Measurements from ENCODE around the gene PLAGL2. TPM values are rescaled to one million over a fixed set of nuclear protein-coding genes. Genes with fewer than 3 reads are reported as not detected.
"Not testable (repeated sequence)": the region's sequence is repeated elsewhere in the genome, so short reads cannot be mapped to it uniquely, and the experiment has no call there.

Gene PLAGL2
- polyA plus RNA-seq, 3 donors: 20.3 to 21.7 (median 21.4) TPM

DNA sequence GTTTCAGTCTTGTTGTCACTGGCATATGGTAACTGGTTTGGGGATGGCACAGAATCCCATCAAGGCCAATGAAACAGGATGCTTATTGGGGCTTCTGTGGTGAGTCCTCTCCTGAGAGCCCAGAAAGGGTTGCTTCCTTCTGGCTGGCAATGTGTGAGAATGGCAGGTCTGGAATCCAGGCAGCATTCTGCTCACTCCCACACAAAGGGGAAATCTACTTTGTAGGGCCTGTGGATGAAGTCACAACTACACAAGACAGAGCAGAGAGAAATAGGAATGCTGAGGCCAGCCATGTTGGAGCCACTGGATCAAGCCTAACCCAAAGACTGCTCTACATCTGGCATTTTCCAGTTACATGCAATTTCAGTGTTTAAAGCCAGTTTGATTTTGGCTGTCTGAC is 15.7 kb downstream of the PLAGL2 start:
- no peak for DNase-seq (ENCODE audit: extremely low read depth in 1 of 11, low read depth in 9 of 11, low spot score in 4 of 11)

DNA sequence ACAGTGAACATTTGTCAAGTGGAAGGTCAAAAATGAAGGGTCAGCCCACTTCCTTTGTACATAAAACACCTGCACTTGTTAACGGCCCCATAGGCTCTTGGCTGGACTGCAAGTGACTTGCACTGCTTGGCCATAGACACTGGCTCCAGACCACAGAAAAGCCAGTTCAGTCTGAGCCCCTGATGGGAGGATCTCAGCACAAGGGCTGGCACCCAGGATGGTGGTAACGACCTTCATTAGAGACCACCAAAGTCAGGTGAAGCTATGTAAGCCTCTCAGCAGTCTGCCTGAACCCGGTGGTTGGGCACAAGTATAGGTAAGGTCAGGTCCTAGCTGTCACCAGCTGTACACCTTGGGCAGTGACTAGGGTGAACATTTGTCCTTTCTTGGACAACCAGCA is 16.1 kb downstream of the PLAGL2 start:
- no peak for DNase-seq (ENCODE audit: extremely low read depth in 1 of 11, low read depth in 9 of 11, low spot score in 4 of 11)

DNA sequence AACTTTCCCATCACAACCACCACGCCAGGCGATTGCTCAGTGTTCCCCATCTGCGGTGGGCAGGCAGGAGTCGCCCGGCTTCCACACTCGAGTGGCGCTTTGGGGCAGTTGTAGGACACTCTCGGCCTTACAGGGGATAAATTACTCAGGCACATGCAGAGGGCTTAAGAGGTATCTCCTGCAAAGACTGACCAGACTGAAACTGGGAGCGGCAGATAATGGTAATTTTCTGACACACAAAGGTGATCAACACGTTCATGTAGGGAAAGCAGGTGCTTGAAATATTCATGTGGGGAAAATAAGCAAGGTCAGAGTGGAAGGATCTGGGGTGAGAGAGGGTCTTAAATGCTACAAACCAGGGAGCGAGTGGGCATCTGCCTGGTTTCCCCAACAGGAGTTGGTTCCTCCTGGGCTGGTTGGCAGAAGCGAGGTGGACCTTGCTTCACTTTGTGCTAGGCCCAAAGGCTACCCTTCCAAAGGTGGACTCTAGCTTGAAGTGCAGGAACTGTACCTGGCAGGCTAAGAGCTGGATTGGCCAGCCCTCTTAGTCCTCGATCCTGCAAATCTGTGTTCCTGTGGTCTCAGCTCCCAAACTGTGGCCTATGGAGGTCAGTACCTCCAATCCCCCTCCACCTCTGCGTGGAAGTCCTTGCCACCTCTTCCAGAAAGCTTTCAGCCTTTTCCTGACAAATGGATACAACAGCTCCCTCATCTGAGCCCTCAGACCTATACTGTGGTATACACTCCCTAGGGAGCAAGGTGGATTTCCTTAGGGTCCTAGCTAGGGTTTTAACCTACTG is 16.7 kb downstream of the PLAGL2 start:
- DNase-seq (ENCODE audit: extremely low read depth in 1 of 11, low read depth in 9 of 11, low spot score in 4 of 11): no peak

DNA sequence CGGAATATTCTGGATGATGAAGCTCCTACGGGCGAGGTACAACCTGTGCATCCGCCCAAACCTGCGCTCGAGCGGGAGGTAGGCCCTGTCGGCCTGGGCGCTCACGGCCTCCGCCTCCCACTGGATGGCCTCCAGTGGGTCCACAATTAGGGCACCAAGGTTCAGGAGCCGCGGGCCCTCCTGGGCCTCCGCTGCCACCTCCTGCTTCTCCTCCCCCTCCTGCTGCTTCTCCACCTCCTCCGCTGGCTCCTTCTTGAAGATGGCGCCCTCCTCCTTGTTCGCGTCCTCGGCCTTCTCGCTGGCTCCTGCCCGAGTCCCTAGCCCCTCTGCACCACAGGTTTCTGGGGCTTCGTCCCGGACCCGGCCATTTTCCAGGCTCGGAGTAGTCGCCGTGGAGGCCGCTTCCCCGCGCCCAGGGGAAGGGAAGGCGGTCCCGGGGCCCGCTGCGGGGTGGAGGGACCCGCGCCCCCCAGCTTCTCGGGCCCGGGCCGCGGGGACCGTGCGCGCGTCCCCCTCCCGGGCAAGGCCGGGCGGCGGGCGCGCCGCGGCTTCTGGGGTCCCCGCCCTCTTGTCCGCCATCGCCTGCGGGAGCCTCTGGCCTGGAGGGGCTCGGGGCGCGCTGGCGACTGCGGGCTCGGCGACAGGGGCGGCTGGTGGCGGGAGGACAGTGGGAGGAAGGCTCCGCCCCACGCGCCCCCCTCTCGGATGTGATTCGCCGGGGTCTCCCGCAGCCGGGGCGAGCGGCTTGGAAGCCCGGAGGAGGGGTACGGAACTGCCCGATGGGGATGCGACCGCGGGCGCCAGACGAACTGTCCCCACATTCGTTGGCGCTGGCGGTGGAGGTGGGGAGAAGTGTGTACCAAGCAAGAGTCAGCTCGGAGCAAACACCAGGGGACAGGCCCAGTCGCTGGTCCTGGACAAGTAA is 17.6 kb downstream of the PLAGL2 start:
- peak in 6 of 11 donors; percentile 48 to 59 (median 53) for DNase-seq (ENCODE audit: extremely low read depth in 1 of 11, low read depth in 9 of 11, low spot score in 4 of 11)

DNA sequence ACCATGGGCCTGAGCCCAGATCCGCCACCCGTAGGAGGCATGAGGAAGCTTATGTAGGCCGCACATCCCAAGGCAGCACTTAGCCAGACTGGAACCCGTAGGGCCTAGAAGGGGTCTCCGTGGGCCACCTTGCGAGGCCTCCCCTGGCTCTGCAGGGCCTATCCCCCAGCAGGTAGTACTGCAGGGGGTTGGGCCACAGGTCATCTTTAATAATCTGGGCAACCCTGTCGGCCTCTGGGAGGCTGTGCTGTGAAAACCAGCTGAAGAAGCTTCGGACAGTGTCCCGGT is 18.5 kb downstream of the PLAGL2 start:
- DNase-seq (ENCODE audit: extremely low read depth in 1 of 11, low read depth in 9 of 11, low spot score in 4 of 11): no peak

DNA sequence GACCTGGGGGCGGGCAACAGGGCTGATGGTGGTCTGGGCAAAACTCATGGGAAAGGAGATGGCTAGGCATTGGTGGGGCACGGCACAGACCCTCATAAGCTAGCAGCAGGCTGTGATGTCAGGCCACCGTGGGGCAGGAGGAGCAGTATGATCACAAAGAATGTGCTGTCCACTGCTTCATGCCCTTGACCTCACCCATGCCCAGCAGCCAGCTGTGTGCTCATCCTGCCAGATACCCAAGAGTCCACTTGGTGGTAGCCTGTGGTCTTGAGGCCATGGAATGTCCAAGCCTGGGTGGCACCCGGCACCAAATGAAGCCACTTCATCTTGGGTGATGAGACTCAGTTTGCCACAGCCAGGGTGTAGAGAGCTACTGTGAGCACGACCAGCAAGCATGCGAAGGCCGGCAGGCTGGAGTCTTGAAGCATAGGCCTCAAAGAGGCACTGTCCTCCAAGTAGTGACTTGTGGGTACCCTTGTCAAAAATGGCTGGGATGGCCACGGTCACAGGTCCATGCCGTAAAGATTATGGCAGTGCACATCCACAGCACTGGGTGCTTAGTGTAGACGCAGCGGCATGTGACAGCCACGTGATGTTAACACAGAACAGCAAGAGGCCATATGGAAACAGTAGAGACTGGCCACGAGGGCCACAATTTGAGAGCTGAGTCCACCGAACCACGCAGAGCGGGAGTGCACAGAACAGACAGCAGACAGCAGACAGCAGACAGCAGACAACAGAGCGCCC is 19.0 kb downstream of the PLAGL2 start:
- DNase-seq (ENCODE audit: extremely low read depth in 1 of 11, low read depth in 9 of 11, low spot score in 4 of 11): no peak

DNA sequence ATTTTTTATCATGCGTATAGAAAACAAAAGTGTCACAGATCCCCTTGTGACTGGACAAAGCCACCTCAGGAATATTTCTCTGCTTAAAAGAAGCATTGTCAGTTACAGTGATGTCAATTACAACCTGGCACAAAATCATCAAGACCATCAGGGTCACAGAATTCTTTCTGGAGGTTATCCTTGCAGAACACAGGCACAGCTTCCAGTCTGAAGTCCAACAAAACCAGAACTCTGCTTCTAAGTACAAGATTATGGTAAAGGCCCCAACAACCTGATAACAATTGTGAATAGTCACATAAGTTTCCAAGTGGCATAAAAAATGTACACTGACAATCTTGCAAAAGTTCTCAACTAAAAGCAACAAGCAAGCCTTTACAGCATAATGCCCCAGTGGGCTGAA is 21.0 kb downstream of the PLAGL2 start:
- DNase-seq (ENCODE audit: extremely low read depth in 1 of 11, low read depth in 9 of 11, low spot score in 4 of 11): no peak

DNA sequence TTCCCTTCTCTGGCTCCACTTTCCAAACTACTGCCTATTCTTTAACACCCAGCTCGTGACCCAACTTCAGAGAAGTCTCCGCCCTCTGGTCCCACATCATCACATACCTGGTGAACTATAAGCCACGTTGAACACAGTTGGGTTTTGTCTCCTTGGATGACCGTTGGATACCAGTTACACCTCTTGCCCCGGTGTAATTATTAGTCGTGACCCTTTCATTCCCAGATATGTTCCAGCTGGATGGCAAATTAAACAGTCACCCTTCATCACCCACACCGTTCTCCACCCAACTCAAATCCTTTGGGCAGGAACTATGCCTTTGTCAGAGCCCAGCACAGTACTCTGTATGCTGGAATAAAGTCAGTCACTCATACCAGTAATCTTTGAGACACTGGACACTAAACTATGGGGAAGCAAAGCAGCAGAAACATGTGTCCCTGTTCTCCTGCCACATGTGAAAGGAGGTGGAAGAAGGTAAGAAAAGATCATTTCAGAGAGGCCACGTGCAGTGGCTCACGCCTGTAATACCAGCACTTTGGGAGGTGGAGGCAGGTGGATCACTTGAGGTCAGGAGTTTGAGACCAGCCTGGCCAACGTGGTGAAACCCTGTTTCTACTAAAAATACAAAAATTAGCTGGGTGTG is 22.5 kb downstream of the PLAGL2 start:
- DNase-seq (ENCODE audit: extremely low read depth in 1 of 11, low read depth in 9 of 11, low spot score in 4 of 11): no peak

DNA sequence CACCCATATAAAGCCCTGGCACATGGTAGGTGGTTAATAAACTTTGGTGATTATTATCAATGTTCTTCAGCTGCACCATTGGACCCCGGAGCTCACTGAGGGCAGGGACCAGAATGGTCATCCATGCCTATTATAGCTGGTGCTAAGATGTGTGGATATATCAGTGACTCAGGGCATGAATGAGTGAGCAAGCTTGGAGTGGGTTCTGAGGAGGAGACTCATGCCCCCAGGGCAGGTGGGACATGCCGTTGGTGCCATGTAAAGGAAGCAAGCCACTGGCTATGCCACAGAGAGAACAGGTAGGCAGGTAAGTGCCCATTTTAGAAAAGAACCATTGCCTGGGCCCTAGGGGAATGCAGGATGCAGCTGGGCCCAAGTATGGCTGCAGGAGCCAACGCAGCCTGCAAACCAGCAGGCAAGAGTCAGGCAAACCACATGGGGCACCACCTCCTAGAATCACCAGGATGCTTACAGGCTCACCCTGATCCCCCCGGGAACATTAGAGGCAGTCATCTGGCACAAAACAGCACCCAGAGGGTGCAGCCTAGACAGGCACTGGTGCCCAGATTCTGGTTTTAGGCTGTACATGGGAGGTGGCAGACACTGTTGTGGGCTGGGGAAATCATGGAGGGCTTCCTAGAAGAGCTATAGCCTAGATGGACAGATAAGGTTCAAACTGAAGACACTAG is 23.5 kb downstream of the PLAGL2 start:
- no peak for DNase-seq (ENCODE audit: extremely low read depth in 1 of 11, low read depth in 9 of 11, low spot score in 4 of 11)

- DNase-seq (ENCODE audit: extremely low read depth in 1 of 11, low read depth in 9 of 11, low spot score in 4 of 11): no peak
These were observed 25.9 kb downstream of the PLAGL2 start for GRCh38 chr20:32181606-32182005.

DNA sequence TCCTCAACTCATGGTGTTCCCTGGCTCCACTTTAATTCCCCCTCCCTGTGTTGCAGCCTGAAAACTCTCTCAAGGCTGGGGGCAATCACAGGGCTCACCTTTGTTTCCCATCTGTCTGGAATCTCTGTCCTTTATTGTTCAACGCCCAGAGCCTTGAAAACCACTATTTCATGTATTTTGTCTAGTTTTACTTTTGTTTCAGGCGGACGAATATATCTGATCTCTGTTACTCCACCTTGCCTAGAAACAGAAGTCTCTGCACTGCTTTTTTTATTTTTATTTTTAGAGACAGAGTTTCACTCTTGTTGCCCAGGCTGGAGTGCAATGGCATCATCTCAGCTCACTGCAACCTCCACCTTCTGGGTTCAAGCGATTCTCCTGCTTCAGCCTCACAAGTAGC is 27.6 kb downstream of the PLAGL2 start:
- DNase-seq (ENCODE audit: extremely low read depth in 1 of 11, low read depth in 9 of 11, low spot score in 4 of 11): no peak

GRCh38 chr20:32179515-32179914 is 28.0 kb downstream of the PLAGL2 start:
- no peak for DNase-seq (ENCODE audit: extremely low read depth in 1 of 11, low read depth in 9 of 11, low spot score in 4 of 11)

DNA sequence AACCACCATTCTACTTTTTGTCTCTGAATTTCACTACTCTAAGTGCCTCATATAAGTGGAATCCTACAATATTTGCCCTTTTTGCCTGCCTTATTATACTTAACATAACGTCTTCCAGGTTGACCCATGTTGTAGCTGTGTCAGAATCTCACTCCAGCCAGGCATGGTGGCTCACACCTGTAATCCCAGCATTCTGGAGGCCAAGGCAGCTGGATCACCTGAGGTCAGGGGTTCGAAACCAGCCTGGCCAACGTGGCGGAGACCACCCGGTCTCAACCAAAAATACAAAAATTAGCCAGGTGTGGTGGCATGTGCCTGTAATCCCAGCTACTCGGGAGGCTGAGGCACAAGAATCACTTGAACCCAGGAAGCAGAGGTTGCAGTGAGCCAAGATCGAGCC is 29.8 kb downstream of the PLAGL2 start:
- DNase-seq (ENCODE audit: extremely low read depth in 1 of 11, low read depth in 9 of 11, low spot score in 4 of 11): not testable (repeated sequence)

DNA sequence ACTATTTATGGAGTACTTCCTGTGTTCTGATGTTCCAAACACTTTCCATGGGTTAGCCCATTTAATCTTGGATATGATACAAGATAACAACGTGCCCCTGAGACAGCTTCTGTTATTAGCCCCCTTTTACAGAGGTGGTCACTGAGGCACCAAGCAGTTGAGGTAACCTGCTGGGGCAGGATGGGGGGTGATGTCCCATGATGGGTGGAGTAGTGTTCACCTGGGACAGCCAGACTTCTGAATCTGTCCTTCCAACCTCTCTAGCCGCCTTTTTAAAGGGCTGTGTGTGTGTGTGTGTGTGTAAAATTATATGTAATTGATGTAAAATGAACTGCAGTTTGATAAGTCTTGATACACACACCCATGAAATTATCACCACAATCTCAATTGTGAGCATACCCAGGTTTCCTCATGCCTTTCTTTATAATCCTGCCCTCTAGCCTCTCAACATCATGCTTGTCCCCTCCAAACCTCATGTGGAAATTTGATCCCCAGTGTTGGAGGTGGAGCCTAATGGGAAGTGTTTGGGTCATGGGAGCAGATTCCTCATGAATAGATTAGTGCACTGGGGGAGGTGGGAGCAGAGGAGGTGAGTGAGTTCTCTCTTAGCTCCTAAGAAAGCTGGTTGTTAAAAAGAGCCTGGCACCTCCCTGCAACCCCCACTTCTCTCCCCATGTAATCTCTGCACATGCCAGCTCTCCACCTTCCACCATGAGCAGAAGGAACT is 39.2 kb downstream of the PLAGL2 start:
- peak in 4 of 11 donors; percentile 27 to 44 (median 34) for DNase-seq (ENCODE audit: extremely low read depth in 1 of 11, low read depth in 9 of 11, low spot score in 4 of 11)

DNA sequence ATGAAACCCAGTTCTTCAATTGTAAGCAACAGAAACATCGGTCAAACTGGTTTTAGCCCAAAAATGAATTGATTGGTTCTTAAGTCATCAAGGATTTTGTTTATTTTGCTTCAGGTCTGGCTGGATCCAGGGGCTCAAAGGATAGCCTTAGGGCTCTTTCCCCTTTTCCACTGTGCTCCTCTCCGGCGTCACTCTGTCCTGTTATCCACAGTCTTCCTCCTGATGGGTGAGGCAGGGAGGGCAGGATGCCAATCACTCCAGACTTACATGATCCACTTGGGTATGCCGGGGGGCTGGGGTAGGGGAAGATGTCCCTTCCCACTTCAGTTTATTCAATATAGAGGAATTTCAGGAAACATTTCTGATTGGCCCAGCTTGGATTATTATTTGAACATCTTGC is 40.0 kb downstream of the PLAGL2 start:
- DNase-seq (ENCODE audit: extremely low read depth in 1 of 11, low read depth in 9 of 11, low spot score in 4 of 11): no peak

GRCh38 chr20:32165836-32166545 is 41.6 kb downstream of the PLAGL2 start:
- no peak for DNase-seq (ENCODE audit: extremely low read depth in 1 of 11, low read depth in 9 of 11, low spot score in 4 of 11)

GRCh38 chr20:32164984-32165735 is 42.4 kb downstream of the PLAGL2 start:
- no peak for DNase-seq (ENCODE audit: extremely low read depth in 1 of 11, low read depth in 9 of 11, low spot score in 4 of 11)
